IMR-90 (cell line): ENCODE measurements around the gene SPSB2. TPM values are rescaled to one million over a fixed set of nuclear protein-coding genes. Genes with fewer than 3 reads are reported as not detected.

Experiments
- ATAC-seq: fragments of 200-7000 bp; cut with Tn5 transposase; 2 replicates; pipeline ENCODE4 v1.9.1; 2020; ENCODE audit warnings: low read depth, mild to moderate bottlenecking, moderate library complexity
- BruUV-seq: library from RNA; stranded (reverse); fragments of 400-500 nt; replicated peaks from 2 replicates; lab custom pipeline; 2021; lab: Mats Ljungman, UMichigan
- CTCF ChIA-PET: fragments of 300-600 bp; formaldehyde crosslinking; extraction: SDS; loops from one replicate; lab custom pipeline; 2021; ENCODE audit warnings: antibody characterized with exemption; lab: Yijun Ruan, JAX
- POLR2A ChIA-PET: fragments of 300-600 bp; sonication (Branson Sonifier 250); formaldehyde crosslinking; loops from one replicate; lab custom pipeline; 2022; ENCODE audit warnings: antibody characterized with exemption; ENCODE audit not compliant: unreplicated experiment; lab: Charles Lee
- DNase-seq: peaks from one replicate; pipeline ENCODE4 v3.0.0; 2013
- H2AFZ ChIP-seq: replicated peaks from 2 replicates; pipeline ENCODE3; 2013; ENCODE audit warnings: low read length, mild to moderate bottlenecking; ENCODE audit not compliant: poor library complexity
- H2AK5ac ChIP-seq: 2 replicates; pipeline ENCODE4 v1.6.1; 2013; ENCODE audit warnings: low read depth, low read length, inconsistent platforms
- H2AK9ac ChIP-seq: replicated peaks from 2 replicates; pipeline ENCODE3; 2013; ENCODE audit warnings: mild to moderate bottlenecking, low read depth, low read length, moderate library complexity; ENCODE audit not compliant: poor library complexity
- H2BK120ac ChIP-seq: 2 replicates; pipeline ENCODE4 v1.6.1; 2013; ENCODE audit warnings: low read depth, low read length, inconsistent platforms
- H2BK15ac ChIP-seq: 3 replicates; pipeline ENCODE4 v1.6.1; 2013; ENCODE audit warnings: low read depth, low read length, inconsistent platforms
- H2BK20ac ChIP-seq: 2 replicates; pipeline ENCODE4 v1.6.1; 2013; ENCODE audit warnings: low read depth, mild to moderate bottlenecking, inconsistent platforms, low read length, moderate library complexity
- H2BK5ac ChIP-seq: 2 replicates; pipeline ENCODE4 v1.6.1; 2013; ENCODE audit warnings: mild to moderate bottlenecking, low read depth, low read length, inconsistent platforms; ENCODE audit not compliant: poor library complexity, severe bottlenecking
- H3K14ac ChIP-seq: replicated peaks from 2 replicates; pipeline ENCODE4 v1.6.1; 2013; ENCODE audit warnings: low read depth, low read length, inconsistent platforms
- H3K18ac ChIP-seq: 2 replicates; pipeline ENCODE4 v1.6.1; 2013; ENCODE audit warnings: low read depth, low read length, control low read depth
- H3K23ac ChIP-seq: 2 replicates; pipeline ENCODE4 v1.6.1; 2013; ENCODE audit warnings: low read depth, low read length, inconsistent platforms
- H3K27ac ChIP-seq: 2 replicates; pipeline ENCODE4 v1.5.1; 2013; ENCODE audit warnings: mild to moderate bottlenecking, control low read depth, low read length; ENCODE audit not compliant: insufficient read depth
- H3K27me3 ChIP-seq: 2 replicates; pipeline ENCODE4 v1.6.1; 2013; ENCODE audit warnings: low read length; ENCODE audit not compliant: control insufficient read depth, insufficient read depth
- H3K36me3 ChIP-seq: 2 replicates; pipeline ENCODE4 v1.6.1; 2013; ENCODE audit warnings: low read length, mixed read lengths; ENCODE audit not compliant: control insufficient read depth, insufficient read depth
- H3K4ac ChIP-seq: 2 replicates; pipeline ENCODE4 v1.6.1; 2013; ENCODE audit warnings: low read depth, low read length, inconsistent platforms
- H3K4me1 ChIP-seq: 2 replicates; pipeline ENCODE4 v1.6.1; 2013; ENCODE audit warnings: low read length, mixed read lengths; ENCODE audit not compliant: control insufficient read depth, insufficient read depth
- H3K4me2 ChIP-seq: 2 replicates; pipeline ENCODE4 v1.6.1; 2013; ENCODE audit warnings: low read depth, mild to moderate bottlenecking, control low read depth, low read length, moderate library complexity
- H3K4me3 ChIP-seq: 2 replicates; pipeline ENCODE4 v1.5.1; 2013; ENCODE audit warnings: low read depth, mild to moderate bottlenecking, control low read depth, low read length, moderate library complexity; ENCODE audit not compliant: insufficient read depth
- H3K56ac ChIP-seq: 2 replicates; pipeline ENCODE4 v1.6.1; 2013; ENCODE audit warnings: low read length, inconsistent platforms; ENCODE audit not compliant: insufficient read depth; ENCODE audit errors: extremely low read depth
- H3K79me1 ChIP-seq, 2 experiments: 2 replicates each; pipeline ENCODE4 v1.6.1; 2013; ENCODE audit warnings: low read length in 2 of 2, inconsistent platforms in 1 of 2, low read depth in 1 of 2
- H3K9ac ChIP-seq: 2 replicates; pipeline ENCODE4 v1.6.1; 2013; ENCODE audit warnings: low read depth, low read length, control low read depth
- H3K9me1 ChIP-seq: 2 replicates; pipeline ENCODE4 v1.6.1; 2013; ENCODE audit warnings: low read length, inconsistent platforms; ENCODE audit not compliant: insufficient read depth
- H3K9me3 ChIP-seq: 2 replicates; pipeline ENCODE4 v1.6.1; 2013; ENCODE audit warnings: low read length; ENCODE audit not compliant: control insufficient read depth, insufficient read depth
- H4K20me1 ChIP-seq: 2 replicates; pipeline ENCODE4 v1.6.1; 2013; ENCODE audit warnings: low read length, inconsistent platforms; ENCODE audit not compliant: insufficient read depth
- H4K5ac ChIP-seq: 2 replicates; pipeline ENCODE4 v1.6.1; 2013; ENCODE audit warnings: mild to moderate bottlenecking, low read depth, low read length, control low read depth
- H4K8ac ChIP-seq, 2 experiments: 2 replicates each; pipeline ENCODE4 v1.6.1; 2013; ENCODE audit warnings: low read depth in 2 of 2, low read length in 2 of 2, control low read depth in 1 of 2, inconsistent platforms in 1 of 2
- H4K91ac ChIP-seq: 2 replicates; pipeline ENCODE4 v1.6.1; 2013; ENCODE audit warnings: low read depth, low read length, inconsistent platforms; ENCODE audit not compliant: insufficient read depth
- MAFK ChIP-seq: IDR thresholded peaks from 2 replicates; pipeline ENCODE4 v1.6.1; 2012; ENCODE audit warnings: low read depth, low read length, improper control_type of control experiment
- WGBS, 2 experiments: methylation state at CpG; one replicate each; pipeline versions ENCODE4 v1.1.5 to v1.1.7; 2013; ENCODE audit warnings: missing lambda C conversion rate in 2 of 2; ENCODE audit not compliant: insufficient read length in 1 of 2; ENCODE audit errors: extremely low coverage in 2 of 2; 5-methylcytosine and 5-hydroxymethylcytosine counted together
- dilution Hi-C: fragments of 300-500 bp; cut with HindIII; formaldehyde crosslinking; loops from one replicate; pipeline ENCODE4 v1.14.3; 2018; ENCODE audit warnings: low sequenced_read_pairs; ENCODE audit not compliant: unreplicated experiment
- in situ Hi-C: fragments of 300-500 bp; cut with MboI; formaldehyde crosslinking; loops from 3 replicates; pipeline ENCODE4 v1.14.3; 2019; ENCODE audit warnings: low sequenced_read_pairs, inconsistent platforms, mixed read lengths
- intact Hi-C: fragments of 100-400 bp; cut with micrococcal nuclease; formaldehyde crosslinking; loops from 2 replicates; pipeline ENCODE4 v1.10.0; 2022
- polyA plus RNA-seq, 3 experiments: library from polyadenylated mRNA; depleted of rRNA; stranded (reverse); fragments of >200 nt; gene quantifications; 2 replicates each; pipeline ENCODE4 v1.2.3, GENCODE V29; 2012; ENCODE audit warnings: low replicate concordance in 1 of 3
- total RNA-seq: library from RNA; depleted of rRNA; stranded (reverse); fragments of >200 nt; gene quantifications from 2 replicates; pipeline ENCODE4 v1.2.3, GENCODE V29; 2012; rRNA removed

Gene SPSB2
- total and polyA plus RNA-seq, 2 of the 4 experiments (the other 2 are of a cell fraction): 1.3 to 4.1 TPM

- H4K5ac ChIP-seq: peak within 1 kb of the TSS; percentile 26
- ChIA-PET CTCF (interaction anchor here (1.0 kb wide), 1 partner anchor 38 kb away, joined by 3 read pairs; no protein-coding TSS in a partner anchor), POLR2A (interaction anchor here (0.5 to 1.1 kb wide), 3 partner anchors 15 to 68 kb away, joined by 3 to 5 read pairs (median 4); partner anchors contain the start of gene MLF2)
- peak within 1 kb of the TSS; percentile 28 for H3K18ac ChIP-seq
- H4K91ac ChIP-seq: peak within 1 kb of the TSS; percentile 61
- peak within 1 kb of the TSS; percentile 76 for H3K4ac ChIP-seq
- no peaks in the 10 kb centered on the region for H4K20me1 ChIP-seq
- no peak for TF ChIP-seq MAFK
- peak within 1 kb of the TSS in 1 of 2 experiments; percentile 48; a peak in 3 of 4 replicates for H4K8ac ChIP-seq
- ATAC-seq: peak; percentile 67
- DNase-seq: peak; percentile 48
- H2AK9ac ChIP-seq: peak within 1 kb of the TSS; percentile 94
- peak within 1 kb of the TSS; percentile 92 for H2AFZ ChIP-seq
- H3K9me1 ChIP-seq: peaks cover 4% of the 10 kb centered on the region
- peaks cover 0 to 18% of the 10 kb centered on the region in 2 experiments; a peak in 2 of 4 replicates for H3K79me1 ChIP-seq
- peaks cover 2% of the 10 kb centered on the region; the same call in 1 of the 2 replicates for H3K27me3 ChIP-seq
- no peaks in the 10 kb centered on the region for H3K9me3 ChIP-seq
- H3K4me2 ChIP-seq: peak within 1 kb of the TSS; percentile 86
- dilution Hi-C loops: no loop called here
- peak within 1 kb of the TSS; percentile 26; the same call in 1 of the 2 replicates for H3K23ac ChIP-seq
- peak within 1 kb of the TSS; percentile 64; the same call in 1 of the 3 replicates for H2BK15ac ChIP-seq
- H3K36me3 ChIP-seq: peaks cover 3% of the 10 kb centered on the region
- 0% methylated on average over 4 of the region's 28 CpGs; no CpG with 5 or more reads in 1 of the 2 experiments for WGBS, 2 experiments
- intact Hi-C loops: no loop called here
- H3K14ac ChIP-seq: peak within 1 kb of the TSS; percentile 54
- in situ Hi-C loops: loop anchor here (10.0 kb wide), 1 partner anchor 207 kb away; no protein-coding TSS in a partner anchor
- H3K9ac ChIP-seq: peak within 1 kb of the TSS; percentile 70
- peaks cover 15% of the 10 kb centered on the region; the same call in 1 of the 2 replicates for H3K4me1 ChIP-seq
- H3K56ac ChIP-seq: no peak within 1 kb of the TSS
- peak within 1 kb of the TSS; percentile 43; the same call in 1 of the 2 replicates for H2BK120ac ChIP-seq
- peak within 1 kb of the TSS; percentile 34 for H2BK5ac ChIP-seq
- H3K4me3 ChIP-seq: peak within 1 kb of the TSS; percentile 48
- no TSS peak for BruUV-seq
- peak within 1 kb of the TSS; percentile 90 for H2AK5ac ChIP-seq
- H2BK20ac ChIP-seq: peak within 1 kb of the TSS; percentile 2; the same call in 1 of the 2 replicates
- H3K27ac ChIP-seq: peak within 1 kb of the TSS; percentile 66
Measured at GRCh38 chr12:6821591-6822425, 51.3 kb downstream of the SPSB2 start, which contains the start of gene GPR162. TSS of gene GPR162 (plus strand) at chr12:6821821. CDS start at chr12:6823899, 2,078 bp downstream.

Other genes starting within 250 kb of the SPSB2 start
- not detected in 2 replicates for gene LPAR5, start 237.3 kb downstream of the SPSB2 start, total RNA-seq
- gene LPAR5, start 237.3 kb downstream of the SPSB2 start, polyA plus RNA-seq (2012; rRNA removed): not detected in 2 replicates
- gene ACRBP, start 225.9 kb downstream of the SPSB2 start, total RNA-seq: not detected in 2 replicates
- gene ACRBP, start 225.9 kb downstream of the SPSB2 start, polyA plus RNA-seq (2012; rRNA removed): 0.27 and 0.38 TPM in 2 replicates
- 22.0 and 25.3 TPM in 2 replicates for gene ING4, start 210.2 kb downstream of the SPSB2 start, total RNA-seq
- gene ING4, start 210.2 kb downstream of the SPSB2 start, polyA plus RNA-seq (2012; rRNA removed): 31.1 and 47.5 TPM in 2 replicates
- gene ZNF384, start 183.9 kb downstream of the SPSB2 start, total RNA-seq: 16.3 and 17.5 TPM in 2 replicates
- gene ZNF384, start 183.9 kb downstream of the SPSB2 start, polyA plus RNA-seq (2012; rRNA removed): 53.7 and 55.6 TPM in 2 replicates
- gene PIANP, start 172.5 kb downstream of the SPSB2 start, total RNA-seq: under 0.01 and 0.18 TPM in 2 replicates
- 5.4 and 6.8 TPM in 2 replicates for gene PIANP, start 172.5 kb downstream of the SPSB2 start, polyA plus RNA-seq (2012; rRNA removed)
- gene COPS7A, start 149.3 kb downstream of the SPSB2 start, total RNA-seq: 51.4 and 58.8 TPM in 2 replicates
- 135 and 138 TPM in 2 replicates for gene COPS7A, start 149.3 kb downstream of the SPSB2 start, polyA plus RNA-seq (2012; rRNA removed)
- gene MLF2, start 120.2 kb downstream of the SPSB2 start, total RNA-seq: 236 and 244 TPM in 2 replicates
- 359 and 403 TPM in 2 replicates for gene MLF2, start 120.2 kb downstream of the SPSB2 start, polyA plus RNA-seq (2012; rRNA removed)
- 11.4 and 17.2 TPM in 2 replicates for gene PTMS, start 106.9 kb downstream of the SPSB2 start, total RNA-seq
- 275 and 288 TPM in 2 replicates for gene PTMS, start 106.9 kb downstream of the SPSB2 start, polyA plus RNA-seq (2012; rRNA removed)
- not detected in 2 replicates for gene LAG3, start 100.8 kb downstream of the SPSB2 start, total RNA-seq
- gene LAG3, start 100.8 kb downstream of the SPSB2 start, polyA plus RNA-seq (2012; rRNA removed): 0.41 and 0.66 TPM in 2 replicates
- gene CD4, start 83.8 kb downstream of the SPSB2 start, total RNA-seq: 4.2 and 5.7 TPM in 2 replicates
- gene CD4, start 83.8 kb downstream of the SPSB2 start, polyA plus RNA-seq (2012; rRNA removed): 15.0 and 15.7 TPM in 2 replicates
- 1.7 and 2.9 TPM in 2 replicates for gene GPR162, start 51.5 kb downstream of the SPSB2 start, total RNA-seq
- gene GPR162, start 51.5 kb downstream of the SPSB2 start, polyA plus RNA-seq (2012; rRNA removed): 6.0 and 7.8 TPM in 2 replicates
- 25.8 and 27.8 TPM in 2 replicates for gene P3H3, start 44.9 kb downstream of the SPSB2 start, total RNA-seq
- 83.9 and 90.5 TPM in 2 replicates for gene P3H3, start 44.9 kb downstream of the SPSB2 start, polyA plus RNA-seq (2012; rRNA removed)
- gene GNB3, start 32.4 kb downstream of the SPSB2 start, total RNA-seq: 0.56 and 0.72 TPM in 2 replicates
- 20.5 and 20.7 TPM in 2 replicates for gene GNB3, start 32.4 kb downstream of the SPSB2 start, polyA plus RNA-seq (2012; rRNA removed)
- 23.5 and 30.3 TPM in 2 replicates for gene CDCA3, start 22.0 kb downstream of the SPSB2 start, total RNA-seq
- gene CDCA3, start 22.0 kb downstream of the SPSB2 start, polyA plus RNA-seq (2012; rRNA removed): 61.0 and 67.5 TPM in 2 replicates
- 119 and 125 TPM in 2 replicates for gene USP5, start 21.2 kb downstream of the SPSB2 start, total RNA-seq
- gene USP5, start 21.2 kb downstream of the SPSB2 start, polyA plus RNA-seq (2012; rRNA removed): 67.7 and 69.7 TPM in 2 replicates
- gene TPI1, start 5.8 kb downstream of the SPSB2 start, total RNA-seq: 1,842 and 2,176 TPM in 2 replicates
- gene TPI1, start 5.8 kb downstream of the SPSB2 start, polyA plus RNA-seq (2012; rRNA removed): 1,995 and 2,214 TPM in 2 replicates
- 8.9 and 11.1 TPM in 2 replicates for gene LRRC23, start 31.5 kb upstream of the SPSB2 start, total RNA-seq
- 9.2 and 11.4 TPM in 2 replicates for gene LRRC23, start 31.5 kb upstream of the SPSB2 start, polyA plus RNA-seq (2012; rRNA removed)
- gene ENO2, start 41.3 kb upstream of the SPSB2 start, total RNA-seq: 20.8 and 28.3 TPM in 2 replicates
- gene ENO2, start 41.3 kb upstream of the SPSB2 start, polyA plus RNA-seq (2012; rRNA removed): 81.5 and 92.8 TPM in 2 replicates
- 2.5 and 3.4 TPM in 2 replicates for gene ATN1, start 54.7 kb upstream of the SPSB2 start, total RNA-seq
- gene ATN1, start 54.7 kb upstream of the SPSB2 start, polyA plus RNA-seq (2012; rRNA removed): 58.7 and 59.8 TPM in 2 replicates
- not detected in 2 replicates for gene RNU7-1, start 70.5 kb upstream of the SPSB2 start, total RNA-seq
- gene RNU7-1, start 70.5 kb upstream of the SPSB2 start, polyA plus RNA-seq (2012; rRNA removed): not detected in 2 replicates
- 197 and 238 TPM in 2 replicates for gene C12orf57, start 70.7 kb upstream of the SPSB2 start, total RNA-seq
- 530 and 703 TPM in 2 replicates for gene C12orf57, start 70.7 kb upstream of the SPSB2 start, polyA plus RNA-seq (2012; rRNA removed)
- gene PTPN6, start 78.1 kb upstream of the SPSB2 start, total RNA-seq: under 0.01 TPM in 1 of 2 replicates, not detected in the other
- gene PTPN6, start 78.1 kb upstream of the SPSB2 start, polyA plus RNA-seq (2012; rRNA removed): 0.14 TPM in 1 of 2 replicates, not detected in the other
- gene PHB2, start 97.4 kb upstream of the SPSB2 start, total RNA-seq: 219 and 240 TPM in 2 replicates
- gene PHB2, start 97.4 kb upstream of the SPSB2 start, polyA plus RNA-seq (2012; rRNA removed): 286 and 298 TPM in 2 replicates
- gene EMG1, start 97.6 kb upstream of the SPSB2 start, total RNA-seq: 43.6 and 66.1 TPM in 2 replicates
- 37.5 and 43.1 TPM in 2 replicates for gene EMG1, start 97.6 kb upstream of the SPSB2 start, polyA plus RNA-seq (2012; rRNA removed)
- gene LPCAT3, start 145.2 kb upstream of the SPSB2 start, total RNA-seq: 6.4 and 7.0 TPM in 2 replicates
- 17.4 and 18.6 TPM in 2 replicates for gene LPCAT3, start 145.2 kb upstream of the SPSB2 start, polyA plus RNA-seq (2012; rRNA removed)
- gene C1S, start 187.4 kb upstream of the SPSB2 start, total RNA-seq: 34.4 and 49.6 TPM in 2 replicates
- gene C1S, start 187.4 kb upstream of the SPSB2 start, polyA plus RNA-seq (2012; rRNA removed): 64.1 and 85.4 TPM in 2 replicates
- gene C1R, start 219.1 kb upstream of the SPSB2 start, total RNA-seq: 19.4 and 38.4 TPM in 2 replicates
- gene C1R, start 219.1 kb upstream of the SPSB2 start, polyA plus RNA-seq (2012; rRNA removed): 153 and 165 TPM in 2 replicates
- 7.5 and 9.1 TPM in 2 replicates for gene C1RL, start 235.9 kb upstream of the SPSB2 start, total RNA-seq
- gene C1RL, start 235.9 kb upstream of the SPSB2 start, polyA plus RNA-seq (2012; rRNA removed): 12.0 and 12.3 TPM in 2 replicates